HG03571 (cell line): Measurements from ENCODE around the gene IGFALS.

Experiments used
- ATAC-seq: cut with Tn5 transposase; IDR thresholded peaks from one replicate; pipeline ENCODE4 v1.9.1; 2021; ENCODE audit not compliant: unreplicated experiment

The IGFALS gene

DNA sequence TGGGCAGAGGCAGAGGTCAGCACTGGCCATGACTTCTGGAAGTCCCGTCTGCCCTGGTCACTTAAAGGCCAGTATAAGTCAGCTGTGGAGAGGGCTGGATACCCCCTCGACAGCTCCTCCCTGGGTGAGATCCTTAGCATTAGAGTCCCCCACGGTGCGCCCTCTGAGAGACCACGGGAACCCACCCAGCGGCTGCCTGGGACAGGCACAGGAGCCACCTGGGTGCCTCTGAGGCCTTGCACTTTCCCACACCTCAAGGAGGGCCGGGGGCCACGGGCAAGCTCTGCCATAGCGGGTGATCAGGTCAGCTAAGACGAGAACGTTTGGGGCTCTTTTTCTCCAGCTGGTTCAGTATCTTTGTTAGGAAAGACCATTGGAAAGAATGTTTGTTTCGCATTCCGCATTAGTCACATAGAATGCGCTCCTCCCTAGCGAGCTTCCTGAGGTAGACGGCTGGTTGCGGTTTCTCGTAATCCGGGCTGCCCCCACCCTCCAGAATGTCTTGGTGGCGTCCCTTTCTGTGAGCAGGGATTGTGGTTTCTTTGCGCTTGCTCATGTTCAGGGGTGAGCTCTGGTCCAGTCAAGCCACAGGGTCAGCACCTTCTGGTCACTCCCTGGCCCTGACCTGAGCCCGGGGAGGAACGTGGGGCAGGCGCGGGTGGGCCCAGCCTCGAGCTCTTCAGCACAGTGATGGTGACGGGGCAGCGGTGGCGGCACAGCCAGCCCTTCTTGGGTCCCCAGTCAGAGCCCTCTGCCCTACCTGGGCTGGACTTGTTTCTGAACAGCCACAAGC is 47.4 kb downstream of the IGFALS start:
- no peak for ATAC-seq

DNA sequence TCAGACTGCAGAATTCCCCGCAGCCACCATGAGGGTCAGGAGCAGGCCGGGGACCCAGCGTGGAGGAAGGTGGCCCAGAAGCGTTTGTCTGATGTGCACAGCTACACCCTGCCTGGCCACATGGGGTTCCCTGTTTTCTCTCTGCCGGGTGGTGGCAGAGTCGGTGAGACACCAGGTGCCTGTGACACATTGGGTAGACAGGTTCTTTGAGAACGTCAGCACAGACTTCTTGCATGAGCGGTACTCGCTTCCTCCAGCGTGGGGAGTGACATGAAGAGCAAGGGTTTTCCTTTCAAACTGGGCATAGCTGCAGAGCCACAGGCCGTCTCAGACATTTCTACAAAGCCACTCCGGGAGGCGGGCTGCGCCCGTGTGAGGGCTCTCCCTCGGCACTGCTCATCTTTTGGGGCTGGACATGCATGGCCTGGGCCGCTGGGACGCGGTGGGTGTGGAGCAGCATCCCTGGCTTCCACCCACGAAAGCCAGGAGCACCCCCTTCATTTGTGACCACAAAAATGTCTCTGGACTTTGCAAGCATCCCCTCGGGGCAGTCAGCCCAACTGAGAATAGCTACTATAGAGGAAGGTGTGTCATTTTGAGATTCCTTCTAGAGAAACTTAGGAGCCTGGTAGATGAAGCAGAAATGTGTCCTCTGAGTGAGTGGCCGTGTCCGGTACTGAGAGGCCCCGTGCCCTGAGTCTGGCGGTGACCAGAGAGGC is 48.2 kb downstream of the IGFALS start:
- no peak for ATAC-seq

DNA sequence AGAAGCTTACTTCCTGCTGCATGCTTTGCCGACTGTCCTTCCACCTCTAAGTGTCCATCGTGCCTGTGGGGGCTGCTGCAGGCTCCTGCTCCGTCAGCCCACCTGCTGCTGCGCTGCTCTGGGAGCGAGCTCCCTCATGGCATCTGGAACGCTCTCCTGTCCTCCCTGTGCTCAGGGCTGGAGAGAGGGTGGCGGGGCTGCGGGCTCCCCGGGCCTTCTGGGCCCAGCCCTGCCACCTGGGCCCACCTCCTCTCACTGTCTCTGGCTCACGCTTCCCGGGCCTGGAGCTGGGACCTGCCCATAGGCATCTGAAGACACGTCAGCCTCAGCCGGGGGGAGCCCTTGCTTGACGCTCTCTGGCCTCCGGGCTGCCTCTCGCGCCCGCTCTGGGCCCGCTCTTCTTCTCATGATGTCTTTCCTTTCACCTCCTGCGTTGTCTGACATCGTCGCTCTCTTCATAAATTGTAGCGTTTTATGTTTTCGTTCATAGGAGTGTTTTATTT is 49.1 kb downstream of the IGFALS start:
- ATAC-seq: no peak

DNA sequence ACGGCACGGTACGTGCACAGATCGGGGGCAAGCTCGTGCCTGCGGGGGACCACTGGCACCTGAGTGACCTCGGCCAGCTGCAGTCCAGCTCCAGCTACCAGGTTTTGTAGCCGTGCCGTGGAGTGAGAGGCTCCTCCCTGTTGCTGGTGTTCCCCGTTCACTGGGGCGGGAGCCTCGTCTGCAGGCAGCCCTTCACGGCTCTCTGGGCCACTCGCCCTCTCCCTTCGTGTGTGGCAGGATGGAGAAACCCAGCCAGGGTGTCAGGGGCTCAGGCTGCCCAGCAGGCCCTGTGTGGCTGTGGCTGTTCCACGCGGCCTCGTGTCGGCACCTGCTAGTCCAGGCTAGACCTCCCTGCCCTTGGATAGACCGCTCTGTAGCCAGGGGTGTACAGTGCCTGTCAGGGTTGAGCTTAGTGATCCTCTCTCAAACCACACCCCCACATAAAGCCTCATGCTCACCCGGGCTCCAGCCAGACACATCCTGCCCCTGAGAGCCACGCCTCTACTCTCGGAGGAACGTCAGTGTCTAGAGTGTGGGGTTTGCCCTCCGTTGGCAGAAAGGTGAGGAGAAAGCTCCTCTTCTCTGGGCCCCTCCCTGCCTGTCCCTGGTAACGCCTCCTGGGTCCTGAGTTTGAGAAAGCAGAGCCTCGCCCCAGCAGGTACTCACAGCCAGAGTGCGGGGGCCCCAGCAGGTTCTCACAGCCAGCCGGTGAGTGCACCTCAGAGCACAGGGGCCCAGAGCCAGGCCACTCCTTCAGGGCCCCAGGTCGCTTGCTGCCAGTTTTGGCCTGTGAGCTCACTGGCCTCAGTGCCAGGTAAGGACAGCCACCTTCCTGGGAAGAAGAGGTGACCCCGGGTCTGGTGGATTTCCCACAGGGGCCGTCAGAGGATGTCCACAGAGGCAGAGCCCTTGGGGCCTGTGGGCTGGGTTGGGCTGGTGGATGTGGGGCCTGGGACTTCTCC is 49.8 kb downstream of the IGFALS start:
- no peak for ATAC-seq

DNA sequence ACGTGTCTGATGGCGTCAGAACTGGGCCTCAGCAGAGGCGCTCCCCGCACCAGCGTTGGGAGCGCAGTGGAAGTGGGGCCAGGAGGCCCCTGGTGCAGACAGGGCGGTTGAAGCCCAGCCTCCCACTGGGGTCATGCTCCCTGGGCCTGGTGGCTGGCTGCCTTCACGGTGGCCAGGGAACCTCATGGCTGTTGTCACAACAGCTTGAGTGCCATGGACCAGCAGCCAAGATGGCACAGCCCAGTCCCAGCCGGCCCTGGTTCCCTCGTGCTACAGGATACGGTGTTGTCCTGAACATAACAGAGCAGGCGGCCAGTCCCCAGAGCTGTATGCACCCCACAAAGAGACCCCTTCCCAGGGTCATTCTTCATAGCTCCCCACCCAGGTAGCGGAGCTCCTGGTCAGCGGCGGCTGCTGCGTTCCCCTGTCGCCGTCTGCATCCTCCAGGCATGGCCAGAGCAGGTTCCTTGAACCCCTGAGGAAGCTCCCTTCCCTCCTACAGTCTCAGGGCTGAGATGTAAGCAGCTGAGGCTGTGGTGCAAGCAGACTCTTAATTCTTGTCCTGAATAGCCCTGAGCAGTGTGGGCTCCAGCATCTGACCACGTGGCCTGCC is 51.8 kb downstream of the IGFALS start:
- no peak for ATAC-seq

DNA sequence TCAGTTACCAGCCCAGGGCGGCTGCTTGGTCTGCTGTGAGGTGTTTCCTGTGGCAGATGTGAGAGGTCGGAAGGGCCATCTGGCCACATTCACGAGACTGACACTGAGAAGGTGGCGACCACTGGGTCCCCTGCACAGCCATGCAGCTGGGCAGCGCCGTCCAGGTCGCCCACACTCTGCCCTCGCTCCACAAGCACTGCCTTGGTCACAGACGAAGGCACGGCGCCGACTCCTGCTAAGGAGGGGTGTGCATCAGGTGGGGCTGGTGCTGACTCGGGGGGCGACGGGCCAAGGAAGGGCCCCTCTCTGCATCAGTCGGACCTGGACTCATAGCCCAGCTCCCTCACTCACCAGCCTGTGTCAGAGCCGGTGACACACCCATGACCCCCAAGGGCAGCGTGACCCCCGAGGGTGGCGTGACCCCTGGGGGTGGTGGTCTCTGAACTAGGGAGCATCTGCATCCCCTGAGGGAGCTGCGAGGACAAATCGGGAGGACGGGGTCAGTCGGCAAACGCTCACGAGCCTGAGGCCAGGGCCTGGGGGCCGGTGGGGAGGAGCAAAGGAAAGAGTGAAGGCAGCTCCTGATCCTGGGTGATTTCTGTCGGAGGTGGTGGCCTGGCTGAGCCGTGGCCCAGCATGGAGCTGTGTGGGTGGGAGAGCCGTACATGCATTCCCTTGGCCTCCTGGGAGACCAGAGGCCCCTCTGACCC is 52.6 kb downstream of the IGFALS start:
- ATAC-seq: no peak
